ENCODE measurements around the gene ARHGAP24.

DNA sequence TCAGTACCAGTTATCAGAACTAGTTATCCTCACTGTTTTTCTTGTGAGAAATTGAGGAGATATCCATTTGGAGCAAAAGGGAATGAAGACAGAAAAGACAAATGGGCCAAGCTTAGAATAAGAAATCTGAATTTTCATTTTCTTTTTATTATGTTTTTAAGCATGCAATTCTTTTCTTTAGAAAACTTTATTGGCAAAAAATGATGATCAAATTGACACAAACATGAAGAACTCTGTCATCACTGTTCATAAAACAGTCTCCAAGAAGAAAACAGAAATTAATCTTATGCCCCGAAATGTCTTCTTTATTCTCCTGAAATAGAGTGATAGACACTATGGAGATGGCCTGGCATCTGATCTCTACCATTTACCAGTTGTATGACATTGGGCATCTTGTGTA lies 139.0 kb downstream of the ARHGAP24 start:
- TF ChIP-seq, protein P1, sequence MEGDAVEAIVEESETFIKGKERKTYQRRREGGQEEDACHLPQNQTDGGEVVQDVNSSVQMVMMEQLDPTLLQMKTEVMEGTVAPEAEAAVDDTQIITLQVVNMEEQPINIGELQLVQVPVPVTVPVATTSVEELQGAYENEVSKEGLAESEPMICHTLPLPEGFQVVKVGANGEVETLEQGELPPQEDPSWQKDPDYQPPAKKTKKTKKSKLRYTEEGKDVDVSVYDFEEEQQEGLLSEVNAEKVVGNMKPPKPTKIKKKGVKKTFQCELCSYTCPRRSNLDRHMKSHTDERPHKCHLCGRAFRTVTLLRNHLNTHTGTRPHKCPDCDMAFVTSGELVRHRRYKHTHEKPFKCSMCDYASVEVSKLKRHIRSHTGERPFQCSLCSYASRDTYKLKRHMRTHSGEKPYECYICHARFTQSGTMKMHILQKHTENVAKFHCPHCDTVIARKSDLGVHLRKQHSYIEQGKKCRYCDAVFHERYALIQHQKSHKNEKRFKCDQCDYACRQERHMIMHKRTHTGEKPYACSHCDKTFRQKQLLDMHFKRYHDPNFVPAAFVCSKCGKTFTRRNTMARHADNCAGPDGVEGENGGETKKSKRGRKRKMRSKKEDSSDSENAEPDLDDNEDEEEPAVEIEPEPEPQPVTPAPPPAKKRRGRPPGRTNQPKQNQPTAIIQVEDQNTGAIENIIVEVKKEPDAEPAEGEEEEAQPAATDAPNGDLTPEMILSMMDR (IDR thresholded peaks at IDR 0.05; ENCODE audit: extremely low read depth in 1 of 2, insufficient read depth in 1 of 2, low read depth in 1 of 2, low read length in 2 of 2), result no peak
- TF ChIP-seq POLR2AphosphoS5 (IDR thresholded peaks at IDR 0.05; ENCODE audit: insufficient read depth, low read depth, low read length), result no peak
- TF ChIP-seq POLR2A (IDR thresholded peaks at IDR 0.05; ENCODE audit: low read depth, low read length), result no peak

Data from endothelial cell of umbilical vein (primary cell).